Jurkat, Clone E6-1 (cell line): ENCODE results near the gene CEACAM1. TPM values are rescaled to one million over a fixed set of nuclear protein-coding genes. Genes with fewer than 3 reads are reported as not detected.
A peak's percentile ranks its signal among the peaks of the same experiment; 100 is the strongest.
"Not testable (repeated sequence)": the region's sequence is repeated elsewhere in the genome, so short reads cannot be mapped to it uniquely, and the experiment has no call there.

Experiments
- DNase-seq: peaks from one replicate; pipeline ENCODE4 v3.0.0-alpha.2; 2011; ENCODE audit warnings: low read depth, low spot score
- H3K4me3 ChIP-seq: 2 replicates; pipeline ENCODE4 v1.5.1; 2011; ENCODE audit warnings: mild to moderate bottlenecking, low read length, control low read depth, moderate library complexity
- polyA plus RNA-seq: library from polyadenylated mRNA; unstranded; fragments of >200 nt; gene quantifications from one replicate; pipeline ENCODE4 v1.2.1, GENCODE V29; 2012; ENCODE audit warnings: missing spikeins; ENCODE audit not compliant: insufficient read length, insufficient read depth

The CEACAM1 gene
- not detected for polyA plus RNA-seq

GRCh38 chr19:42528354-42529247 is at the start of gene CEACAM1:
TSS of gene CEACAM1 (minus strand) at chr19:42528481. CDS start at chr19:42528374, 107 bp downstream.
- peak; percentile 25 for DNase-seq

GRCh38 chr19:42577016-42577415 is 48.7 kb upstream of the CEACAM1 start:
- no peak for DNase-seq
- no peak overlapping the region for H3K4me3 ChIP-seq

More at GRCh38 chr19:42528354-42529247, at the start of gene CEACAM1:
- peak within 1 kb of the TSS; percentile 34 for H3K4me3 ChIP-seq

- DNase-seq, result no peak
- no peak overlapping the region for H3K4me3 ChIP-seq
Measured at GRCh38 chr19:42576241-42576640, 48.0 kb upstream of the CEACAM1 start.

GRCh38 chr19:42573642-42574041 is 45.4 kb upstream of the CEACAM1 start:
- no peak overlapping the region for H3K4me3 ChIP-seq
- no peak for DNase-seq

GRCh38 chr19:42571116-42571515 is 42.8 kb upstream of the CEACAM1 start:
- H3K4me3 ChIP-seq, result no peak overlapping the region
- DNase-seq, result no peak

- no peak for DNase-seq
- no peak overlapping the region for H3K4me3 ChIP-seq
Measured at GRCh38 chr19:42569193-42569592, 40.9 kb upstream of the CEACAM1 start.

- DNase-seq, result no peak
- H3K4me3 ChIP-seq, result no peak overlapping the region
Measured at GRCh38 chr19:42568006-42568405, 39.7 kb upstream of the CEACAM1 start.

- DNase-seq, result no peak
- H3K4me3 ChIP-seq, result no peak overlapping the region
Measured at GRCh38 chr19:42567567-42567966, 39.3 kb upstream of the CEACAM1 start.

- DNase-seq, result peak; percentile 27
- no peak overlapping the region for H3K4me3 ChIP-seq
Measured at GRCh38 chr19:42563352-42564210, 35.3 kb upstream of the CEACAM1 start.

- no peak overlapping the region for H3K4me3 ChIP-seq
- DNase-seq, result no peak
Measured at GRCh38 chr19:42561512-42561911, 33.2 kb upstream of the CEACAM1 start.

GRCh38 chr19:42560731-42561130 is 32.5 kb upstream of the CEACAM1 start:
- no peak overlapping the region for H3K4me3 ChIP-seq
- DNase-seq, result no peak

GRCh38 chr19:42558450-42559150 is 30.3 kb upstream of the CEACAM1 start:
- DNase-seq, result no peak
- H3K4me3 ChIP-seq, result no peak overlapping the region

GRCh38 chr19:42557386-42557871 is 29.1 kb upstream of the CEACAM1 start:
- DNase-seq, result not testable (repeated sequence)

GRCh38 chr19:42555801-42556200 is 27.5 kb upstream of the CEACAM1 start:
- no peak overlapping the region for H3K4me3 ChIP-seq
- no peak for DNase-seq

More at GRCh38 chr19:42557386-42557871, 29.1 kb upstream of the CEACAM1 start:
- not testable (repeated sequence) for H3K4me3 ChIP-seq

GRCh38 chr19:42555317-42555716 is 27.0 kb upstream of the CEACAM1 start:
- no peak overlapping the region for H3K4me3 ChIP-seq
- no peak for DNase-seq

GRCh38 chr19:42554046-42554575 is 25.8 kb upstream of the CEACAM1 start:
- no peak for DNase-seq
- H3K4me3 ChIP-seq, result no peak overlapping the region

- no peak for DNase-seq
- H3K4me3 ChIP-seq, result no peak overlapping the region
Measured at GRCh38 chr19:42553292-42554045, 25.2 kb upstream of the CEACAM1 start.
